ENCODE measurements around the gene LRTM2.

LRTM2 gene

GRCh38 chr12:1830981-1831963 is 10.9 kb downstream of the LRTM2 start:
- DNase-seq = no peak

GRCh38 chr12:1832801-1833595 is 12.6 kb downstream of the LRTM2 start:
- DNase-seq = no peak

- DNase-seq = no peak
Observed at GRCh38 chr12:1833596-1834028, 13.2 kb downstream of the LRTM2 start.

GRCh38 chr12:1834186-1834925 is 14.0 kb downstream of the LRTM2 start:
- no peak for DNase-seq

GRCh38 chr12:1835211-1836131 is 15.1 kb downstream of the LRTM2 start:
- no peak for DNase-seq

- no peak for DNase-seq
Observed at GRCh38 chr12:1836241-1836803, 16.0 kb downstream of the LRTM2 start.

- DNase-seq = no peak
Observed at GRCh38 chr12:1836854-1837421, 16.6 kb downstream of the LRTM2 start.

- DNase-seq = no peak
Observed at GRCh38 chr12:1837541-1838204, 17.3 kb downstream of the LRTM2 start.

- DNase-seq = no peak
Observed at GRCh38 chr12:1838205-1838993, 18.0 kb downstream of the LRTM2 start.

- no peak for DNase-seq
Observed at GRCh38 chr12:1838994-1839365, 18.6 kb downstream of the LRTM2 start.

- DNase-seq = no peak
Observed at GRCh38 chr12:1839464-1839863, 19.1 kb downstream of the LRTM2 start.

- no peak for DNase-seq
Observed at GRCh38 chr12:1839956-1840951, 19.9 kb downstream of the LRTM2 start.

GRCh38 chr12:1840981-1841425 is 20.6 kb downstream of the LRTM2 start:
- no peak for DNase-seq

- DNase-seq = no peak
Observed at GRCh38 chr12:1841586-1842182, 21.3 kb downstream of the LRTM2 start.

GRCh38 chr12:1842183-1842904 is 22.0 kb downstream of the LRTM2 start:
- no peak for DNase-seq

GRCh38 chr12:1842905-1843640 is 22.7 kb downstream of the LRTM2 start:
- no peak for DNase-seq

GRCh38 chr12:1843641-1844005 is 23.3 kb downstream of the LRTM2 start:
- DNase-seq = no peak

Data from NCI-H774 (cell line).